GM18868 (cell line): ENCODE results near the gene CMTM1.
"Not testable (repeated sequence)": the region's sequence is repeated elsewhere in the genome, so short reads cannot be mapped to it uniquely, and the experiment has no call there.

ENCODE experiments used
- ATAC-seq: cut with Tn5 transposase; IDR thresholded peaks from one replicate; pipeline ENCODE4 v1.9.1; 2021; ENCODE audit warnings: mild to moderate bottlenecking, moderate library complexity; ENCODE audit not compliant: unreplicated experiment

CMTM1 gene

GRCh38 chr16:66610111-66610820, 44.0 kb downstream of the CMTM1 start:
- ATAC-seq = no peak

- not testable (repeated sequence) for ATAC-seq
Measured at GRCh38 chr16:66611911-66612310, 45.7 kb downstream of the CMTM1 start.

GRCh38 chr16:66612422-66612821, 46.2 kb downstream of the CMTM1 start:
- ATAC-seq = no peak

- no peak for ATAC-seq
Measured at GRCh38 chr16:66614161-66614802, 48.0 kb downstream of the CMTM1 start.

GRCh38 chr16:66616169-66616568, 49.9 kb downstream of the CMTM1 start:
- no peak for ATAC-seq

GRCh38 chr16:66616592-66616991, 50.4 kb downstream of the CMTM1 start:
- no peak for ATAC-seq

GRCh38 chr16:66617010-66617434, 50.8 kb downstream of the CMTM1 start:
- no peak for ATAC-seq

- no peak for ATAC-seq
Measured at GRCh38 chr16:66617728-66618127, 51.5 kb downstream of the CMTM1 start.

GRCh38 chr16:66618588-66619375, 52.5 kb downstream of the CMTM1 start:
- no peak for ATAC-seq

- ATAC-seq = no peak
Measured at GRCh38 chr16:66619534-66620428, 53.5 kb downstream of the CMTM1 start.

- no peak for ATAC-seq
Measured at GRCh38 chr16:66620429-66620795, 54.2 kb downstream of the CMTM1 start.

GRCh38 chr16:66621973-66622372, 55.7 kb downstream of the CMTM1 start:
- no peak for ATAC-seq

GRCh38 chr16:66622863-66623262, 56.6 kb downstream of the CMTM1 start:
- ATAC-seq = no peak

- ATAC-seq = no peak
Measured at GRCh38 chr16:66623755-66624154, 57.5 kb downstream of the CMTM1 start.

- ATAC-seq = not testable (repeated sequence)
Measured at GRCh38 chr16:66627611-66628378, 61.6 kb downstream of the CMTM1 start.
